GM12878 (cell line): Measurements from ENCODE around the gene PEX11B. TPM values are rescaled to one million over a fixed set of nuclear protein-coding genes. Genes with fewer than 3 reads are reported as not detected.

ENCODE experiments used
- ATAC-seq: fragments of 200-7000 bp; cut with Tn5 transposase; 3 replicates; pipeline ENCODE4 v1.9.1; 2020; ENCODE audit warnings: mild to moderate bottlenecking, moderate library complexity
- BruUV-seq: library from RNA; stranded (reverse); fragments of 400-500 nt; replicated peaks from 2 replicates; lab custom pipeline; 2021; lab: Mats Ljungman, UMichigan
- CTCF ChIA-PET: fragments of 300-600 bp; sonication (Branson Sonifier 250); formaldehyde crosslinking; extraction: SDS; loops from one replicate; lab custom pipeline; 2021; ENCODE audit warnings: inconsistent platforms; lab: Yijun Ruan, JAX
- POLR2A ChIA-PET: fragments of 350-600 bp; formaldehyde crosslinking; extraction: SDS; loops from one replicate; lab custom pipeline; 2021; ENCODE audit warnings: inconsistent platforms; lab: Charles Lee
- RAD21 ChIA-PET: fragments of 300-600 bp; sonication (Branson Sonifier 250); formaldehyde crosslinking; loops from one replicate; lab custom pipeline; 2023; ENCODE audit warnings: antibody characterized with exemption; ENCODE audit not compliant: unreplicated experiment; lab: Charles Lee
- SMC1A ChIA-PET: fragments of 300-600 bp; sonication (Branson Sonifier 250); formaldehyde crosslinking; loops from one replicate; lab custom pipeline; 2023; ENCODE audit not compliant: unreplicated experiment, uncharacterized antibody; lab: Charles Lee
- DNase-seq: peaks from one replicate; pipeline ENCODE4 v3.0.0-alpha.2; 2011; ENCODE audit warnings: low read depth, low spot score
- FAIRE-seq: peaks from 3 replicates; lab custom pipeline; 2011; peaks lifted over from hg19 to GRCh38; lab: Jason Lieb, UNC
- H2AFZ ChIP-seq: 2 replicates; pipeline ENCODE4 v1.6.0; 2011; ENCODE audit warnings: low read depth, low read length, control low read depth; ENCODE audit not compliant: control insufficient read depth
- H3K27ac ChIP-seq: 2 replicates; pipeline ENCODE4 v1.5.1; 2011; ENCODE audit warnings: control low read depth; ENCODE audit not compliant: control insufficient read depth, insufficient read depth
- H3K27me3 ChIP-seq, 2 experiments: replicated peaks in 1 of 2; 2 replicates each; pipeline versions ENCODE4 v1.6.0 to v1.6.1; 2011; ENCODE audit warnings: low read length in 1 of 2; ENCODE audit not compliant: control insufficient read depth in 2 of 2, insufficient read depth in 2 of 2
- H3K36me3 ChIP-seq, 2 experiments: 2 replicates each; pipeline ENCODE4 v1.5.1; 2011; ENCODE audit warnings: low read length in 1 of 2; ENCODE audit not compliant: control insufficient read depth in 2 of 2, insufficient read depth in 2 of 2
- H3K4me1 ChIP-seq: 2 replicates; pipeline ENCODE4 v1.6.1; 2011; ENCODE audit warnings: mild to moderate bottlenecking, low read length, moderate library complexity, mixed read lengths; ENCODE audit not compliant: control insufficient read depth, insufficient read depth
- H3K4me2 ChIP-seq: 2 replicates; pipeline ENCODE4 v1.6.0; 2011; ENCODE audit warnings: control low read depth; ENCODE audit not compliant: control insufficient read depth, insufficient read depth
- H3K4me3 ChIP-seq: fragments of 200-600 bp; sonication (generic); 2 replicates; pipeline ENCODE4 v1.5.1; 2016
- H3K79me2 ChIP-seq: 2 replicates; pipeline ENCODE4 v1.6.0; 2011; ENCODE audit warnings: low read length; ENCODE audit not compliant: control insufficient read depth, insufficient read depth
- H3K9ac ChIP-seq: 2 replicates; pipeline ENCODE4 v1.8.0; 2011; ENCODE audit warnings: low read length, control low read depth, mixed read lengths; ENCODE audit not compliant: control insufficient read depth, insufficient read depth
- H3K9me3 ChIP-seq: replicated peaks from 3 replicates; pipeline ENCODE4 v1.5.1; 2011; ENCODE audit warnings: mild to moderate bottlenecking, low read length; ENCODE audit not compliant: control insufficient read depth, insufficient read depth
- H4K20me1 ChIP-seq: 2 replicates; pipeline ENCODE4 v1.6.0; 2011; ENCODE audit not compliant: control insufficient read depth, insufficient read depth
- BMI1 ChIP-seq: fragments of 450-650 bp; IDR thresholded peaks from 2 replicates; pipeline ENCODE4 v1.6.1; 2016; ENCODE audit warnings: mild to moderate bottlenecking, moderate library complexity, borderline replicate concordance
- ETV6 ChIP-seq, 2 experiments: fragments of 450-650 bp in 1 of 2; IDR thresholded peaks in 1 of 2; conservative IDR thresholded peaks in 1 of 2; 2 replicates each; pipeline ENCODE4 v1.6.1; 2014; ENCODE audit warnings: antibody characterized with exemption in 1 of 2, borderline replicate concordance in 1 of 2, low read depth in 1 of 2, mild to moderate bottlenecking in 1 of 2, moderate library complexity in 1 of 2
- FOS ChIP-seq: IDR thresholded peaks from 3 replicates; pipeline ENCODE4 v1.6.1; 2011; ENCODE audit warnings: borderline replicate concordance; ENCODE audit not compliant: insufficient read length; ENCODE audit errors: extremely low read depth
- NBN ChIP-seq: fragments of 450-650 bp; IDR thresholded peaks from 2 replicates; pipeline ENCODE4 v1.6.1; 2016
- PAX5 ChIP-seq: IDR thresholded peaks from 2 replicates; pipeline ENCODE4 v1.6.1; 2011; ENCODE audit warnings: low read depth, low read length, borderline replicate concordance
- POLR2A ChIP-seq: IDR thresholded peaks from 2 replicates; pipeline ENCODE4 v1.6.1; 2011; ENCODE audit warnings: low read depth, mild to moderate bottlenecking, low read length
- RAD51 ChIP-seq: fragments of 450-650 bp; IDR thresholded peaks from 2 replicates; pipeline ENCODE4 v1.6.1; 2016; ENCODE audit warnings: moderate library complexity, mild to moderate bottlenecking, inconsistent platforms
- RBBP5 ChIP-seq: fragments of 200-600 bp; sonication (generic); conservative IDR thresholded peaks from 2 replicates; pipeline ENCODE4 v1.6.1; 2016
- SRF ChIP-seq, 2 experiments: IDR thresholded peaks; 2 replicates each; pipeline ENCODE4 v1.6.1; 2011; ENCODE audit warnings: low read depth in 2 of 2, low read length in 2 of 2, mild to moderate bottlenecking in 1 of 2, moderate library complexity in 1 of 2
- TCF3 ChIP-seq: IDR thresholded peaks from 2 replicates; pipeline ENCODE4 v1.6.1; 2012; ENCODE audit warnings: low read depth, mild to moderate bottlenecking, low read length, borderline replicate concordance; ENCODE audit not compliant: insufficient read depth
- ZNF24 ChIP-seq: fragments of 450-650 bp; IDR thresholded peaks from 2 replicates; pipeline ENCODE4 v1.6.1; 2017; ENCODE audit warnings: antibody characterized with exemption, mild to moderate bottlenecking
- WGBS: methylation state at CpG from one replicate; pipeline ENCODE4 v1.1.6; 2016; ENCODE audit warnings: low lambda C conversion rate; ENCODE audit not compliant: insufficient replicate concordance, insufficient coverage; ENCODE audit errors: missing lambda C conversion rate; 5-methylcytosine and 5-hydroxymethylcytosine counted together
- in situ Hi-C: fragments of 300-500 bp; cut with MboI; formaldehyde crosslinking; loops from 9 replicates; pipeline ENCODE4 v1.14.3; 2018; ENCODE audit warnings: mixed read lengths
- intact Hi-C: fragments of 100-400 bp; cut with micrococcal nuclease; formaldehyde crosslinking; loops from one replicate; pipeline ENCODE4 v1.14.2; 2022; ENCODE audit not compliant: unreplicated experiment
- polyA plus RNA-seq, 11 experiments: library from polyadenylated mRNA; depleted of rRNA in 4 of 11; unstranded in 6 of 11; stranded (reverse) in 5 of 11; fragments of >200 nt; fragmentation: Nextera tagmentation in 4 of 11; fragmentation: Illumina TruSeq in 1 of 11; extraction: Ambion mirVana in 4 of 11; extraction: Trizol in 1 of 11; gene quantifications; 1 replicate in 1 of 11; 2 replicates in 10 of 11; pipeline versions ENCODE4 v1.2.1 to v1.2.3, GENCODE V29; 2011 to 2016; ENCODE audit warnings: inconsistent platforms in 2 of 11, missing spikeins in 2 of 11, low read depth in 1 of 11
- total RNA-seq, 4 experiments: library from RNA; depleted of rRNA in 3 of 4; stranded (reverse); fragments of >200 nt in 3 of 4; fragmentation: Illumina TruSeq in 1 of 4; extraction: Trizol in 1 of 4; gene quantifications; 2 replicates each; pipeline versions ENCODE4 v1.2.1 to v1.2.3, GENCODE V29; 2013 to 2021
- TF ChIP-seq, protein P1 (sequence below): fragments of 450-650 bp; IDR thresholded peaks from 2 replicates; pipeline ENCODE4 v1.6.1; 2017; ENCODE audit warnings: antibody characterized with exemption, mild to moderate bottlenecking, moderate library complexity

The PEX11B gene
- total and polyA plus RNA-seq, 10 of the 15 experiments (the other 5 are each of a cell fraction or from before 2014, with no cell fraction given) = 24.9 to 129 (median 40.7) TPM

DNA sequence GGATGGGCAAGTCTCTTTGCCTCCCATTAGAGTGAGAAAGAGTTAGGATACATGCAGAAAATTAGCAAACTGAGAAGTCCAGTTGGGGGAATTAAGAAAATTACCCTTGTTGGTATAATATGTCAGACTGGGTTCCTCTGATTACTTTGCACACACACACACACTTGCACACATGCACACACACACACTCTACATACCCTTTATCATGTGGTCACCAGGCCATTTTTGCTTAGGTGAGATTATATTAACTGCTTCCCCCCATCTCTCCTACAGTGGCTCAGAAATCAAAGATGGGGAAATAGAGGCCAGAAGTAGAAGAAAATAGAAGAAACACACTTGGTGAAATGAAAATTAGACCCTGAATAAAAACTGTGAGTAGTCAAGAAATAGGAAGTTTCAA lies 40.2 kb upstream of the PEX11B start:
- H3K4me2 ChIP-seq = no peak overlapping the region
- ATAC-seq (no peak), FAIRE-seq (no peak), DNase-seq (no peak)
- TF ChIP-seq FOS = no peak
- RAD21 ChIA-PET = interaction anchor here (0.9 to 4.7 kb wide), 8 partner anchors 20 to 100 kb away, joined by 3 to 47 read pairs (median 10); partner anchors contain the start of genes PIAS3 and RBM8A
- no peak overlapping the region for H2AFZ ChIP-seq
- H3K27me3 ChIP-seq = no peaks in the 10 kb centered on the region; a peak in 1 of 4 replicates
- H3K4me3 ChIP-seq = no peak overlapping the region
- H3K27ac ChIP-seq = no peak overlapping the region
- H4K20me1 ChIP-seq = no peaks in the 10 kb centered on the region
- no peaks in the 10 kb centered on the region for H3K9me3 ChIP-seq
- POLR2A ChIA-PET = interaction anchor here (1.1 to 5.8 kb wide), 13 partner anchors 9 to 134 kb away, joined by 3 to 58 read pairs (median 8); partner anchors contain the start of genes PEX11B, PIAS3 and RBM8A
- SMC1A ChIA-PET = interaction anchor here (0.7 to 4.1 kb wide), 13 partner anchors 20 to 175 kb away, joined by 3 to 37 read pairs (median 4); partner anchors contain the start of genes PEX11B and RBM8A
- intact Hi-C loops (loop anchor here (2.0 kb wide), 2 partner anchors 18 to 32 kb away; partner anchors contain the start of gene RBM8A), in situ Hi-C loops (no loop called here)
- no peak overlapping the region for H3K9ac ChIP-seq
- peaks cover 20% of the 10 kb centered on the region for H3K79me2 ChIP-seq
- no peaks in the 10 kb centered on the region; a peak in 1 of 4 replicates for H3K36me3 ChIP-seq
- CTCF ChIA-PET = interaction anchor here (0.6 to 4.1 kb wide), 10 partner anchors 10 to 130 kb away, joined by 3 to 27 read pairs (median 4); partner anchors contain the start of genes NUDT17 and RBM8A
- BruUV-seq = no TSS peak
- peaks cover 17% of the 10 kb centered on the region for H3K4me1 ChIP-seq

DNA sequence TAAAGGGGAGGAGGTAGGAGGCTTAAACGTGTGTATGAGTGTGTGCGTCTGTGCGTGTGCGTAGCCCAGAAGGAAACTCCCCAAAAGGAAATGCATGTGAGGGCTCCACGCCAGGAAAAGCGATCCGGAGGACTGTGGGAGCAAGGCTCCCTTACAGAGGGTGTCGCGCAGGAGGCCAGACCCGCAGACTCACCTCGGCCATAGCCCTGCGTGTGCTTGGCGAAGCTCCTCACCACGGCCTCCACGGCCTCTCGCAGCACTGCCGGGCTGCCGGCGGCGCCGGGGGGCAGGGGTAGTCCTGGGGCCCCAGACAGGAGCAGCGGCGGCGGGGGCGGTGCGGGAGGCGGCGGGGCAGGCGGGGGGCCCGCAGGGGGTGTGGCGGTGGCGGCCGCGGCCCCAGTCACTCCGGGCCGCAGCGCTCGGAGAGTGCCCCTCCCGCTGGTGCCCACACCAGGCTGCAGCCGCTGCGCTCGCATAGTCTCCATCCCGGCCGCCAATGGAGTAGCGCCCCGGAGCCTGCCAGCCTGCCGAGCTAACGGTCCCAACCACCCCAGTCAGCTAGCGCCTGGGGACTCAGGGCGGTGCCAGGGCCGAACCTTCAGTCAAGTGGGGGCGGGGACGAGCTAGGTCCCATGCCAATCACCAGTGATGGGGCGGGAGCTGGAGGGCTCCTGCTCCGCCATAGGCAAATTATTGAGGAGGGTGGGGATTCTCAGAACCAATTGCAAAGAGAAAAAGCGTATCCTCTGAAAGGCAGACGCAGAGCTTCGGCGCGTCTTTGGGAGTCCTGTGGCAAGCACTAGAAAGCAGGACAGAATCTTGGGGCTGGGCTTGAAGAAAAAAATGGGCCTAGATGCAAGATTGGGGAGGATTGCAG lies 39.2 kb upstream of the PEX11B start, which contains the start of gene LIX1L:
LIX1L (minus strand) TSS at position 575 of the 877 bp plus-strand sequence; CDS start at position 485, 90 bp downstream.
- peak; percentile 89 for DNase-seq
- ChIA-PET POLR2A (interaction anchor here (0.8 to 5.8 kb wide), 18 partner anchors 8 to 99 kb away, joined by 3 to 58 read pairs (median 7); partner anchors contain the start of genes PEX11B, PIAS3 and RBM8A), CTCF (interaction anchor here (0.6 to 4.1 kb wide), 20 partner anchors 9 to 129 kb away, joined by 3 to 27 read pairs (median 3); partner anchors contain the start of genes NUDT17, RBM8A and TXNIP)
- TF ChIP-seq ZNF24 = no peak
- peak; percentile 86 for TF ChIP-seq POLR2A
- TF ChIP-seq NBN = no peak
- TF ChIP-seq RAD51 = no peak
- TF ChIP-seq BMI1 = no peak
- TF ChIP-seq ETV6 (conservative IDR thresholded peaks at IDR 0.05 in 1 of 2, IDR thresholded peaks at IDR 0.05 in 1 of 2; ENCODE audit: borderline replicate concordance in 1 of 2, low read depth in 1 of 2) = no peak
- TF ChIP-seq, protein P1, sequence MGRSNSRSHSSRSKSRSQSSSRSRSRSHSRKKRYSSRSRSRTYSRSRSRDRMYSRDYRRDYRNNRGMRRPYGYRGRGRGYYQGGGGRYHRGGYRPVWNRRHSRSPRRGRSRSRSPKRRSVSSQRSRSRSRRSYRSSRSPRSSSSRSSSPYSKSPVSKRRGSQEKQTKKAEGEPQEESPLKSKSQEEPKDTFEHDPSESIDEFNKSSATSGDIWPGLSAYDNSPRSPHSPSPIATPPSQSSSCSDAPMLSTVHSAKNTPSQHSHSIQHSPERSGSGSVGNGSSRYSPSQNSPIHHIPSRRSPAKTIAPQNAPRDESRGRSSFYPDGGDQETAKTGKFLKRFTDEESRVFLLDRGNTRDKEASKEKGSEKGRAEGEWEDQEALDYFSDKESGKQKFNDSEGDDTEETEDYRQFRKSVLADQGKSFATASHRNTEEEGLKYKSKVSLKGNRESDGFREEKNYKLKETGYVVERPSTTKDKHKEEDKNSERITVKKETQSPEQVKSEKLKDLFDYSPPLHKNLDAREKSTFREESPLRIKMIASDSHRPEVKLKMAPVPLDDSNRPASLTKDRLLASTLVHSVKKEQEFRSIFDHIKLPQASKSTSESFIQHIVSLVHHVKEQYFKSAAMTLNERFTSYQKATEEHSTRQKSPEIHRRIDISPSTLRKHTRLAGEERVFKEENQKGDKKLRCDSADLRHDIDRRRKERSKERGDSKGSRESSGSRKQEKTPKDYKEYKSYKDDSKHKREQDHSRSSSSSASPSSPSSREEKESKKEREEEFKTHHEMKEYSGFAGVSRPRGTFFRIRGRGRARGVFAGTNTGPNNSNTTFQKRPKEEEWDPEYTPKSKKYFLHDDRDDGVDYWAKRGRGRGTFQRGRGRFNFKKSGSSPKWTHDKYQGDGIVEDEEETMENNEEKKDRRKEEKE = no peak
- peak; percentile 74 to 94 for TF ChIP-seq SRF (IDR thresholded peaks at IDR 0.05; ENCODE audit: low read depth in 2 of 2, low read length in 2 of 2)
- no peak for TF ChIP-seq PAX5
- no peak for TF ChIP-seq TCF3
- TF ChIP-seq RBBP5 = no peak

More for the DNA sequence above, 39.2 kb upstream of the PEX11B start, which contains the start of gene LIX1L:
- H3K4me3 ChIP-seq = peak within 1 kb of the TSS; percentile 78
- peak within 1 kb of the TSS; percentile 93 for H3K4me2 ChIP-seq
- H3K4me1 ChIP-seq = peaks cover 8% of the 10 kb centered on the region
- no peaks in the 10 kb centered on the region; a peak in 1 of 4 replicates for H3K27me3 ChIP-seq
- H3K27ac ChIP-seq = peak within 1 kb of the TSS; percentile 73
- SMC1A ChIA-PET = interaction anchor here (0.6 to 4.1 kb wide), 21 partner anchors 9 to 174 kb away, joined by 3 to 37 read pairs (median 4); partner anchors contain the start of genes PEX11B and RBM8A
- H2AFZ ChIP-seq = peak within 1 kb of the TSS; percentile 77
- no TSS peak for BruUV-seq
- intact Hi-C loops (loop anchor here (2.0 kb wide), 2 partner anchors 19 to 31 kb away; partner anchors contain the start of gene RBM8A), in situ Hi-C loops (no loop called here)
- H3K79me2 ChIP-seq = peaks cover 21% of the 10 kb centered on the region
- H3K36me3 ChIP-seq = no peaks in the 10 kb centered on the region; a peak in 1 of 4 replicates
- H3K9ac ChIP-seq = peak within 1 kb of the TSS; percentile 72
- H3K9me3 ChIP-seq = no peaks in the 10 kb centered on the region
- peak; percentile 90 for ATAC-seq
- WGBS = under 1% methylated on average over 39 of the region's 60 CpGs
- H4K20me1 ChIP-seq = no peaks in the 10 kb centered on the region
- peak; percentile 56 for FAIRE-seq
- RAD21 ChIA-PET = interaction anchor here (0.8 to 4.7 kb wide), 10 partner anchors 21 to 99 kb away, joined by 3 to 47 read pairs (median 10); partner anchors contain the start of genes PEX11B, PIAS3, RBM8A and TXNIP
